Vagina (tissue), 2 donors: Measurements from ENCODE around the gene IGDCC3. TPM values are rescaled to one million over a fixed set of nuclear protein-coding genes. Genes with fewer than 3 reads are reported as not detected.

ENCODE experiments used
- DNase-seq, 2 donors: peaks; one replicate each; pipeline ENCODE4 v3.0.0-alpha.2; 2017; ENCODE audit errors: extremely low spot score in 2 of 2
- H3K27ac ChIP-seq: fragments of 200-600 bp; sonication (generic); one replicate; pipeline ENCODE4 v1.5.1; 2019
- H3K27me3 ChIP-seq: fragments of 200-600 bp; sonication (generic); one replicate; pipeline ENCODE4 v1.5.1; 2019
- H3K36me3 ChIP-seq, 2 donors: fragments of 200-600 bp; sonication (generic); one replicate each; pipeline ENCODE4 v1.5.1; 2017 to 2019
- H3K4me1 ChIP-seq: fragments of 200-600 bp; sonication (generic); one replicate; pipeline ENCODE4 v1.5.1; 2019
- H3K4me3 ChIP-seq, 2 donors: fragments of 200-600 bp; sonication (generic); 1 replicate in 1 of 2; 2 replicates in 1 of 2; pipeline ENCODE4 v1.5.1; 2016 to 2019
- H3K9me3 ChIP-seq: fragments of 200-600 bp; sonication (generic); one replicate; pipeline ENCODE4 v1.5.1; 2019
- POLR2A ChIP-seq, 2 donors: fragments of 450-650 bp; IDR thresholded peaks; one replicate each; pipeline ENCODE4 v1.6.1; 2017; ENCODE audit warnings: antibody characterized with exemption in 2 of 2, mild to moderate bottlenecking in 2 of 2, moderate library complexity in 2 of 2
- POLR2AphosphoS5 ChIP-seq, 2 donors: sonication (generic); formaldehyde crosslinking; IDR thresholded peaks; one replicate each; pipeline ENCODE4 v1.9.0; 2017; ENCODE audit warnings: antibody characterized with exemption in 2 of 2, mild to moderate bottlenecking in 2 of 2, low read depth in 1 of 2; ENCODE audit not compliant: insufficient read depth in 1 of 2
- intact Hi-C: fragments of 100-400 bp; cut with DNase I; formaldehyde crosslinking; loops from one replicate; pipeline ENCODE4 v1.15.1; 2023
- total RNA-seq: library from RNA; depleted of rRNA; stranded (reverse); fragments of >200 nt; gene quantifications from one replicate; pipeline ENCODE4 v1.2.3, GENCODE V29; 2016
- TF ChIP-seq, protein P1 (sequence below), 3 experiments: fragments of 450-650 bp in 2 of 3; fragments of 200-600 bp in 1 of 3; sonication (generic) in 1 of 3; IDR thresholded peaks; one replicate each; pipeline ENCODE4 v1.5.1; 2017 to 2019; ENCODE audit warnings: antibody characterized with exemption in 3 of 3, mild to moderate bottlenecking in 2 of 3, moderate library complexity in 2 of 3

Gene IGDCC3
- total RNA-seq, 1 donor from 2014 or later, result 0.49 TPM

DNA sequence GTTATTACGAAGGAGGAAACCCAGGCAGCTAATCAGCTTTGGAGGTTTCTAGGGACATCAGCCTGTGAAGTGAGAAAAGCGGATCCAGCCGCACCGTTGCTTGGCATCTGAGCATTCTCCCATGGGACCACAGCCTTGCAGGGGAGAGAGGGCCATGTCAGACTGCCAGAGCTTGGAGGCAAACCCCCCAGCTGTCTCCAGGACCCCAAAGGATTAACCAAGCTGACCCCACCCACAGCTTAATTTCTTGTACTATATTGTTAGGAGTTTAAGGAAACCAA, 5.1 kb downstream of the IGDCC3 start:
- Histone ChIP-seq H3K27me3 (no peaks in the 10 kb centered on the region), H3K4me3 (no peak overlapping the region), H3K27ac (no peak overlapping the region), H3K9me3 (no peaks in the 10 kb centered on the region), H3K36me3 (no peaks in the 10 kb centered on the region), H3K4me1 (peaks cover 13% of the 10 kb centered on the region)
- intact Hi-C loops, result no loop called here
- no peak for DNase-seq
- no peak for TF ChIP-seq POLR2AphosphoS5 (IDR thresholded peaks at IDR 0.05; ENCODE audit: insufficient read depth in 1 of 2, low read depth in 1 of 2)
- TF ChIP-seq POLR2A (IDR thresholded peaks at IDR 0.05), result no peak
- TF ChIP-seq, protein P1, sequence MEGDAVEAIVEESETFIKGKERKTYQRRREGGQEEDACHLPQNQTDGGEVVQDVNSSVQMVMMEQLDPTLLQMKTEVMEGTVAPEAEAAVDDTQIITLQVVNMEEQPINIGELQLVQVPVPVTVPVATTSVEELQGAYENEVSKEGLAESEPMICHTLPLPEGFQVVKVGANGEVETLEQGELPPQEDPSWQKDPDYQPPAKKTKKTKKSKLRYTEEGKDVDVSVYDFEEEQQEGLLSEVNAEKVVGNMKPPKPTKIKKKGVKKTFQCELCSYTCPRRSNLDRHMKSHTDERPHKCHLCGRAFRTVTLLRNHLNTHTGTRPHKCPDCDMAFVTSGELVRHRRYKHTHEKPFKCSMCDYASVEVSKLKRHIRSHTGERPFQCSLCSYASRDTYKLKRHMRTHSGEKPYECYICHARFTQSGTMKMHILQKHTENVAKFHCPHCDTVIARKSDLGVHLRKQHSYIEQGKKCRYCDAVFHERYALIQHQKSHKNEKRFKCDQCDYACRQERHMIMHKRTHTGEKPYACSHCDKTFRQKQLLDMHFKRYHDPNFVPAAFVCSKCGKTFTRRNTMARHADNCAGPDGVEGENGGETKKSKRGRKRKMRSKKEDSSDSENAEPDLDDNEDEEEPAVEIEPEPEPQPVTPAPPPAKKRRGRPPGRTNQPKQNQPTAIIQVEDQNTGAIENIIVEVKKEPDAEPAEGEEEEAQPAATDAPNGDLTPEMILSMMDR (IDR thresholded peaks at IDR 0.05), result no peak

DNA sequence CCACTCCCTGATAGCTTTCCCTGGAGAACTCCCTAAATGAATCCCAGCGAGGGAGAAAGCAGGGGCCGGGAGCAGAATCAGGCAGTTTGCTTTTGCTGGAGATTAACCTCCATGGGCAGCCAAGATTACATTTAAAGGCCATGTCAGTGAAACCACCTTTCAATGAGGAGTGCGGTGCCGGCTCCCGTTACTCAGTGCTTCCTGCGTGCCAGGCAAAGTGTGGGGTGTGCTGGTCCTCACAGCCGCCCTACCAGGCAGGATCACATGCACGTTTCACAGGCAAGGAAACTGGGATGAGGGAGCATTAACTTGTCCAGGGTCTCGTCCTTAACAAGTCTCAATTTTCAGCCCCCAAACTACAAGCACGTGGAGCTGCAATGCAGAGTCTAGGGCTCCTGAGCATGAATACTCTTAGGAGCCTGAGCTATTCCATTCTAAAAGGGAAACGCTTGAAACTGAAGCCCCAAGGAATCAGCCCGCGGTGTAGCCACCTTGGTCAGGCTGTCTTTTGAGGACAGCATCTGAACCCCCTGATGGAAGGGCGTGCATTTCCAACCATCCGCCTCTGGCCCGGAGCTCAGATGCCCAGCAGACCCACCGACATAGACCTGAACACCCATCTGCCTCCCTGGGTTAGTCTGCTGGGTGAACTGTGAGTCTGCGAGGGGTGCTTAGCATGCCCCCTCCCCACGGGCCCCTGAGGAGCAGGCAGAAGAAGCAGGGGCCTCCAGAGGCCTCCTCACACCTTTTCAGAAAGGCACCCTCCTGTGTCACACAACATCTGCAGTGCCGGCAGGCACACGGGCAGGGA, 5.6 kb downstream of the IGDCC3 start:
- Histone ChIP-seq H3K4me3 (no peak overlapping the region), H3K4me1 (peaks cover 12% of the 10 kb centered on the region), H3K36me3 (no peaks in the 10 kb centered on the region), H3K27me3 (no peaks in the 10 kb centered on the region), H3K9me3 (no peaks in the 10 kb centered on the region), H3K27ac (no peak overlapping the region)
- TF ChIP-seq POLR2AphosphoS5 (IDR thresholded peaks at IDR 0.05; ENCODE audit: insufficient read depth in 1 of 2, low read depth in 1 of 2) (no peak), POLR2A (IDR thresholded peaks at IDR 0.05) (no peak)
- TF ChIP-seq, protein P1 (IDR thresholded peaks at IDR 0.05), result no peak
- DNase-seq, result no peak
- intact Hi-C loops, result no loop called here

DNA sequence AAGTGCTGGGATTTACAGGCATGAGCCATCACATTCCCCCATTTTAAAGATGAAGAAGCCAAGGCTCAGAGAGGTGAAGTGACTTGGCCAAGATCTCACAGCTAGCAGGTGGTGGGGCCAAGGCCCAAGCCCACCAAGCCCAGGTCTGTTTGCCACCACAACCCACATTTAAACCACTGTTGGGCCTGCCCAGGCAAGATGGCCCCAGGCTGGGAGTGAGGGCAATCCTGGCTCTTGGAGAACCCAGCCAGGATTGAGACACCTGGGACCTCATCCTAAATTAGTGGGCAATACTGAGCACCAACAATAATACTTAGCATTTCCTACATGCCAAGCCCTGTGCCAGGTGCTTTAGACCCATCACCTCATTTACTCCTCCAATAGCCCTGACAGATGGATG, 6.9 kb downstream of the IGDCC3 start:
- Histone ChIP-seq H3K36me3 (no peaks in the 10 kb centered on the region), H3K27me3 (no peaks in the 10 kb centered on the region), H3K27ac (no peak overlapping the region), H3K9me3 (no peaks in the 10 kb centered on the region), H3K4me1 (no peaks in the 10 kb centered on the region), H3K4me3 (no peak overlapping the region)
- intact Hi-C loops, result no loop called here
- DNase-seq, result no peak
- TF ChIP-seq POLR2A (IDR thresholded peaks at IDR 0.05) (no peak), POLR2AphosphoS5 (IDR thresholded peaks at IDR 0.05; ENCODE audit: insufficient read depth in 1 of 2, low read depth in 1 of 2) (no peak)
- TF ChIP-seq, protein P1 (IDR thresholded peaks at IDR 0.05), result no peak

DNA sequence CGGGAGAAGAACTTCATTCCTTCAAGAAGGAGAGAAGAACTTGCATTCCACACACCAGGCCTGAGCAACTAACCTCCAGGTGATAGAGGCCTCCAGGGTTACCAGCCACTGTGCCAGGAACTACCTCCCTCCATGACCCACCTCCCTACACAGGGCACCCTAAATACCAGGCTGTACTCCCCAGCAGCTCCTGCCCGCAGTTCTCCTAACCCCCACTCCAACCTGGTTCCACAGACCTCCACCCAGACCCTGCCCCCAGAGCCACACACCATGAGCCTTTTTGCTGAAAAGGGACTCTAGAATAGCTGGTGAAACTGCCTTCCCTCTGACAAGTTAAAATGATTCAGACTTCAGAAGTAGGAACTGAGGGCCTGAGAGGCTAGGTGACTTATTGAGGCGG, 8.2 kb downstream of the IGDCC3 start:
- Histone ChIP-seq H3K27ac (no peak overlapping the region), H3K36me3 (no peaks in the 10 kb centered on the region), H3K4me1 (no peaks in the 10 kb centered on the region), H3K4me3 (no peak overlapping the region), H3K9me3 (no peaks in the 10 kb centered on the region), H3K27me3 (no peaks in the 10 kb centered on the region)
- TF ChIP-seq, protein P1 (IDR thresholded peaks at IDR 0.05), result no peak
- TF ChIP-seq POLR2A (IDR thresholded peaks at IDR 0.05) (no peak), POLR2AphosphoS5 (IDR thresholded peaks at IDR 0.05; ENCODE audit: insufficient read depth in 1 of 2, low read depth in 1 of 2) (no peak)
- no peak for DNase-seq
- intact Hi-C loops, result no loop called here

DNA sequence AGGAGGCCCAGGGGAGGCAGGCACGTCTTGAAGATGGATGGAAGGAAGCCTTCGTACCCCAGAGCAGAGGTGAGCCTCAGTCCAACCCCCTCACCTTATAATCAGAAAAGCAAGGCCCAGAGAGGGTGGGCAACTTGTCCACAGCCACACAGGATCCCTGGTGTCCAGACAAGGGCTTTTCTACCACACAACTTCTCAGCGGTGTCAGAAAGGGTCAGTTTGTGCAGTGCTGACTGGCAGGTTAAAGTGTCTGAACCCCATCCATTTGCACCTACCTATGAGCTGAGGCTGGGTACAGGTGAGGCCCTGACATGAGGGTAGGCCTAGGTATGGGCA, 8.6 kb downstream of the IGDCC3 start:
- H3K27ac ChIP-seq, result no peak overlapping the region

More for the DNA sequence above, 8.6 kb downstream of the IGDCC3 start:
- Histone ChIP-seq H3K27me3 (no peaks in the 10 kb centered on the region), H3K4me3 (no peak overlapping the region), H3K9me3 (no peaks in the 10 kb centered on the region), H3K4me1 (no peaks in the 10 kb centered on the region), H3K36me3 (no peaks in the 10 kb centered on the region)
- no peak for DNase-seq
- intact Hi-C loops, result no loop called here
- TF ChIP-seq POLR2A (IDR thresholded peaks at IDR 0.05), result no peak
